HG02970 (cell line): Measurements from ENCODE around the gene ASCL5.

ENCODE experiments used
- ATAC-seq: cut with Tn5 transposase; IDR thresholded peaks from one replicate; pipeline ENCODE4 v1.9.1; 2021; ENCODE audit warnings: mild to moderate bottlenecking, moderate library complexity, moderate number of reproducible peaks; ENCODE audit not compliant: unreplicated experiment, low FRiP score

ASCL5 gene

GRCh38 chr1:201090541-201090940 is 36.4 kb downstream of the ASCL5 start:
- no peak for ATAC-seq

GRCh38 chr1:201089596-201089995 is 37.4 kb downstream of the ASCL5 start:
- no peak for ATAC-seq

GRCh38 chr1:201088901-201089525 is 38.0 kb downstream of the ASCL5 start:
- ATAC-seq = no peak

- ATAC-seq = no peak
Observed at GRCh38 chr1:201088395-201088794, 38.6 kb downstream of the ASCL5 start.

- ATAC-seq = no peak
Observed at GRCh38 chr1:201085902-201086735, 40.9 kb downstream of the ASCL5 start.

GRCh38 chr1:201084295-201084694 is 42.7 kb downstream of the ASCL5 start:
- no peak for ATAC-seq

GRCh38 chr1:201083741-201084140 is 43.2 kb downstream of the ASCL5 start:
- ATAC-seq = no peak

- no peak for ATAC-seq
Observed at GRCh38 chr1:201080135-201080534, 46.8 kb downstream of the ASCL5 start.

- no peak for ATAC-seq
Observed at GRCh38 chr1:201077736-201078135, 49.2 kb downstream of the ASCL5 start.

GRCh38 chr1:201077116-201077515 is 49.9 kb downstream of the ASCL5 start:
- no peak for ATAC-seq

- no peak for ATAC-seq
Observed at GRCh38 chr1:201076092-201076491, 50.9 kb downstream of the ASCL5 start.

- no peak for ATAC-seq
Observed at GRCh38 chr1:201074018-201074417, 53.0 kb downstream of the ASCL5 start.

GRCh38 chr1:201072922-201073321 is 54.1 kb downstream of the ASCL5 start:
- ATAC-seq = no peak

- ATAC-seq = no peak
Observed at GRCh38 chr1:201072149-201072548, 54.8 kb downstream of the ASCL5 start.

- no peak for ATAC-seq
Observed at GRCh38 chr1:201069636-201070035, 57.3 kb downstream of the ASCL5 start.

GRCh38 chr1:201068976-201069375 is 58.0 kb downstream of the ASCL5 start:
- ATAC-seq = no peak

- ATAC-seq = no peak
Observed at GRCh38 chr1:201066986-201067385, 60.0 kb downstream of the ASCL5 start.

- ATAC-seq = no peak
Observed at GRCh38 chr1:201065686-201066085, 61.3 kb downstream of the ASCL5 start.

- ATAC-seq = no peak
Observed at GRCh38 chr1:201064806-201065205, 62.2 kb downstream of the ASCL5 start.
